A549 (cell line): ENCODE measurements around the gene RNF14.

Experiments used
- CBX2 ChIP-seq: fragments of 200-600 bp; sonication (generic); IDR thresholded peaks from 2 replicates; pipeline ENCODE4 v1.6.1; 2016; ENCODE audit warnings: low read depth, mild to moderate bottlenecking, borderline replicate concordance
- MAX ChIP-seq: IDR thresholded peaks from 2 replicates; pipeline ENCODE4 v1.6.1; 2012
- ZSCAN20 ChIP-seq: fragments of 250-450 bp; sonication (Bioruptor Pico); IDR thresholded peaks from 2 replicates; pipeline ENCODE4 v1.8.0; 2022; ENCODE audit warnings: mild to moderate bottlenecking, moderate library complexity

- TF ChIP-seq CBX2 (no peak), MAX (peak; percentile 87), ZSCAN20 (CRISPR knock-in tag) (no peak)
These were observed 45.2 kb upstream of the RNF14 start, which contains the start of gene DELE1 for GRCh38 chr5:141923448-141924313.
